IPS-18c (cell line): ENCODE measurements around the gene MRPS27.

Experiments used
- H3K4me3 ChIP-seq: 2 replicates; pipeline ENCODE4 v1.7.0; 2013; ENCODE audit warnings: low read depth, mild to moderate bottlenecking, low read length, moderate library complexity; ENCODE audit not compliant: insufficient read depth
- H3K9me3 ChIP-seq: one replicate; pipeline ENCODE4 v1.6.1; 2013; ENCODE audit warnings: mild to moderate bottlenecking, low read length, moderate library complexity; ENCODE audit not compliant: control insufficient read depth, insufficient read depth

The MRPS27 gene

GRCh38 chr5:72319976-72320752, at the start of gene MRPS27, which contains the start of gene PTCD2:
TSS of gene MRPS27 (minus strand) at chr5:72320240. CDS start at chr5:72320221, 19 bp downstream.
TSS of gene PTCD2 (plus strand) at chr5:72320373. CDS start at chr5:72320383, 10 bp downstream.
- H3K9me3 ChIP-seq, result peaks cover 2% of the 10 kb centered on the region
- peak within 1 kb of the TSS; percentile 97 for H3K4me3 ChIP-seq

- Histone ChIP-seq H3K4me3 (no peak overlapping the region), H3K9me3 (no peaks in the 10 kb centered on the region)
Measured at GRCh38 chr5:72369711-72370110, 49.7 kb upstream of the MRPS27 start.

GRCh38 chr5:72369301-72369700, 49.3 kb upstream of the MRPS27 start:
- no peak overlapping the region for H3K4me3 ChIP-seq
- H3K9me3 ChIP-seq, result no peaks in the 10 kb centered on the region

GRCh38 chr5:72368271-72368670, 48.2 kb upstream of the MRPS27 start:
- Histone ChIP-seq H3K4me3 (no peak overlapping the region), H3K9me3 (no peaks in the 10 kb centered on the region)

GRCh38 chr5:72366324-72366976, 46.4 kb upstream of the MRPS27 start:
- H3K9me3 ChIP-seq, result no peaks in the 10 kb centered on the region
- no peak overlapping the region for H3K4me3 ChIP-seq

- Histone ChIP-seq H3K9me3 (no peaks in the 10 kb centered on the region), H3K4me3 (no peak overlapping the region)
Measured at GRCh38 chr5:72364951-72365350, 44.9 kb upstream of the MRPS27 start.

- Histone ChIP-seq H3K4me3 (no peak overlapping the region), H3K9me3 (no peaks in the 10 kb centered on the region)
Measured at GRCh38 chr5:72364171-72364570, 44.1 kb upstream of the MRPS27 start.

- H3K4me3 ChIP-seq, result no peak overlapping the region
- no peaks in the 10 kb centered on the region for H3K9me3 ChIP-seq
Measured at GRCh38 chr5:72363166-72363802, 43.2 kb upstream of the MRPS27 start.

GRCh38 chr5:72359886-72360285, 39.8 kb upstream of the MRPS27 start:
- Histone ChIP-seq H3K9me3 (no peaks in the 10 kb centered on the region), H3K4me3 (no peak overlapping the region)

GRCh38 chr5:72358925-72359324, 38.9 kb upstream of the MRPS27 start:
- H3K4me3 ChIP-seq, result no peak overlapping the region
- H3K9me3 ChIP-seq, result no peaks in the 10 kb centered on the region

- no peaks in the 10 kb centered on the region for H3K9me3 ChIP-seq
- no peak overlapping the region for H3K4me3 ChIP-seq
Measured at GRCh38 chr5:72356361-72356760, 36.3 kb upstream of the MRPS27 start.

GRCh38 chr5:72355706-72356299, 35.8 kb upstream of the MRPS27 start:
- H3K4me3 ChIP-seq, result no peak overlapping the region
- no peaks in the 10 kb centered on the region for H3K9me3 ChIP-seq

GRCh38 chr5:72353046-72353445, 33.0 kb upstream of the MRPS27 start:
- Histone ChIP-seq H3K4me3 (no peak overlapping the region), H3K9me3 (no peaks in the 10 kb centered on the region)

GRCh38 chr5:72352616-72353015, 32.6 kb upstream of the MRPS27 start:
- Histone ChIP-seq H3K4me3 (no peak overlapping the region), H3K9me3 (no peaks in the 10 kb centered on the region)

- no peaks in the 10 kb centered on the region for H3K9me3 ChIP-seq
- H3K4me3 ChIP-seq, result no peak overlapping the region
Measured at GRCh38 chr5:72351376-72351775, 31.3 kb upstream of the MRPS27 start.

GRCh38 chr5:72347801-72348308, 27.8 kb upstream of the MRPS27 start:
- Histone ChIP-seq H3K9me3 (no peaks in the 10 kb centered on the region), H3K4me3 (no peak overlapping the region)

GRCh38 chr5:72346398-72346797, 26.4 kb upstream of the MRPS27 start:
- H3K9me3 ChIP-seq, result no peaks in the 10 kb centered on the region
- no peak overlapping the region for H3K4me3 ChIP-seq
